H1 (cell line): ENCODE results near the gene FGF14. TPM values are rescaled to one million over a fixed set of nuclear protein-coding genes. Genes with fewer than 3 reads are reported as not detected.

Source experiments
- CBX5 ChIP-seq: fragments of 300-800, 300-1000 bp; sonication (generic); IDR thresholded peaks from 2 replicates; pipeline ENCODE4 v1.7.1; 2016; ENCODE audit warnings: antibody characterized with exemption, low read length, low read depth
- CHD7 ChIP-seq: fragments of 300-600 bp; sonication (generic); IDR thresholded peaks from 2 replicates; pipeline ENCODE4 v1.7.1; 2012; ENCODE audit warnings: low read length, moderate library complexity, mild to moderate bottlenecking, inconsistent platforms; ENCODE audit not compliant: insufficient replicate concordance
- HDAC6 ChIP-seq: IDR thresholded peaks from one replicate; pipeline ENCODE4 v1.7.1; 2012; ENCODE audit warnings: low read depth, mild to moderate bottlenecking, inconsistent platforms, low read length, moderate library complexity
- SIRT6 ChIP-seq: IDR thresholded peaks from one replicate; pipeline ENCODE4 v1.7.1; 2012; ENCODE audit warnings: low read length, inconsistent platforms
- TAF1 ChIP-seq: IDR thresholded peaks from 2 replicates; pipeline ENCODE4 v1.6.1; 2011; ENCODE audit warnings: mild to moderate bottlenecking, low read depth, low read length
- polyA plus RNA-seq, 7 experiments: library from polyadenylated mRNA; depleted of rRNA in 3 of 7; stranded (reverse) in 5 of 7; unstranded in 2 of 7; fragments of >200 nt in 5 of 7; fragments of 200-250 nt in 2 of 7; gene quantifications; 1 replicate in 5 of 7; 2 replicates in 1 of 7; 4 replicates in 1 of 7; pipeline versions ENCODE4 v1.2.1 to v1.2.3, GENCODE V29; 2011 to 2013; ENCODE audit warnings: missing spikeins in 2 of 7, mixed read lengths in 2 of 7
- total RNA-seq: library from RNA; stranded (reverse); fragmentation: NEBNext Ultra II Directional; extraction: Animal tissue kit (Norgen Biotek cat#: 25700); gene quantifications from 2 replicates; pipeline ENCODE4 v1.2.1, GENCODE V29; 2021

Gene FGF14
- total and polyA plus RNA-seq, 2 of the 8 experiments (the other 6 are each of a cell fraction or from before 2014, with no cell fraction given) = 0.05 to 0.58 TPM

DNA sequence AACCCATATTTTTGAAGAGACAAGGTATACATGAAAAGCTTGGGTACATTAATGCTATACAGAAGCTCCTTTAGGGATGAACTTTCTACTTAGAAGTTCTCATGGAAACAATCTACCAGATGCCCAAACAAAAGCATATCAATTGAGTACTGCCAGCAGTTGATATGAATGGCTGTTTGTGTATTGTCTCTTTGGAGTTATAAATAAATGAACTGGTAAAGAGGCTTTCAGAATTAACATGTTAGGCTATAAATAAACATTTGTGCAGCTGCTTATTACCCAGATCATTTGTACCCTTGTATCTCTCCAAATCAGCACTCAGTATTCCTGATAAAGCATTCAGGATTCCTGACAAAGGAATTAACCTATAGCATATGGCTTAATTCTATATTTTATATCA, 418.9 kb downstream of the FGF14 start (continued):
- TF ChIP-seq CHD7 (no peak), SIRT6 (no peak), HDAC6 (no peak), CBX5 (no peak), TAF1 (no peak)
